Neural progenitor cell (in vitro differentiated cells): ENCODE data around the gene NUAK2.

Experiments
- CTCF ChIP-seq: fragments of 200-600 bp; sonication (generic); IDR thresholded peaks from 2 replicates; pipeline ENCODE4 v1.5.1; 2017; ENCODE audit warnings: antibody characterized with exemption, mild to moderate bottlenecking
- EZH2 ChIP-seq: fragments of 200-600 bp; sonication (generic); IDR thresholded peaks from 2 replicates; pipeline ENCODE4 v1.6.1; 2017; ENCODE audit warnings: antibody characterized with exemption, mild to moderate bottlenecking, moderate library complexity

GRCh38 chr1:205329719-205330118 is 8.2 kb upstream of the NUAK2 start:
- TF ChIP-seq CTCF (no peak), EZH2 (no peak)
